AG08395 (cell line): ENCODE results near the gene TRAM2.

Experiments
- DNase-seq: peaks from one replicate; pipeline ENCODE4 v3.0.0; 2012; ENCODE audit warnings: mixed read lengths, low spot score

TRAM2 gene

DNA sequence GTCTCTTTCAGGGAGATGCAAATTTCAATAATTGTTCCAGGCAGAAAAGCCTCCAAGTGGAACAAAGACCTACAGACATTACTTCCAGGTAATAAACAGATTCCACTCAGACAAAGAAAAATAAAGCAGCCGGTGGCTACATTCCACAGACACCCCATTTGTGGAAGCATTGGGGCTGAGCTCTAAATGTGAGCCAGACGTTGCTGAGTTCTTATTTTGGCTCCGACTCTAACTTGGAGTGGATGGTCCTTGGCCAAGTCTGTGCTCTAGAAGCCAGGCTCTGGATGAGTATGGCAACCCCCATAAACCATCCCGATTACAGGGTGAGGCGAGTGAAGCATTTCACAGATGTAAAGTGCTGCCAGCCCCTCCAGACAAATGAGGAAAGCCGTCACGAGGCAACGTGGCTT is 6.6 kb downstream of the TRAM2 start:
- peak; percentile 84 for DNase-seq

DNA sequence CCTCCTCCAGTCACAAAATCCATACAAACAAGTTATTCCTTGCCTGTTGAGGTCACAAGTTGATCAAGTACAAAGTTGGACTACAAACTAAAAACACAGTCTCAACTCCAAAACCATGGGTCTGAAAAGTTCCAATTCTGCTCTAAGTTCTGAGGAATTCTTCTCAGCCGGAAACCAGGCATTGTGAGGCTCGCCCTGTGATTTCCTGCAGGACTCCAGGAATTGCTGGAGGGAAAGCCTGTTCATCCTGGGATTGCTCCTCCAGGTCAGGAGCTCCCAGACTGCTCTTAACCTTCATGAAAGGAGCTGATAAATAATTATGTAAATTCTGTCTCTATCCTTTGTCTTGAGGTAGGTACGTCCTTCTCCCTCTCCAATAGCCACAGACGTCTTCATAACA is 8.5 kb downstream of the TRAM2 start:
- no peak for DNase-seq

DNA sequence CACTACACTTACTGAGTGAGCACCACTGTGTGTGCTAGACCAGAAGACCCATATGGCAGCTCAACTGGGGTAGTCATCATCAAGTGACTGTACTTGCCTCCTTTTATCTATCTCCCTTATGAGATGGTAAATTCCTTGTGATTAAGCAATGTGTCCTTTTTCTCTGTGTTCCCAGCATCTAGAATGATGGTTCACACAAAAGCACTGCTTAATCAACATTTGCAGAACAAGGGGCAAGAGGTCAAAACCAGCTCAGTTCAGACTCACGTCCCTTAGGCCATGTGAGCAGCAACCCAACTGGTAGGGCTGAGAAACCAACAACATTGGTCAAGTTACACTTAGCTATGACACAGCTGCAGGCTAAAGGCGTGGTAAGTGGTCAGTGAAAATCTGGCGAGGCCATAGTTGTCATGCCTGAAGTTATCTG is 10.0 kb downstream of the TRAM2 start:
- DNase-seq, result peak; percentile 68

DNA sequence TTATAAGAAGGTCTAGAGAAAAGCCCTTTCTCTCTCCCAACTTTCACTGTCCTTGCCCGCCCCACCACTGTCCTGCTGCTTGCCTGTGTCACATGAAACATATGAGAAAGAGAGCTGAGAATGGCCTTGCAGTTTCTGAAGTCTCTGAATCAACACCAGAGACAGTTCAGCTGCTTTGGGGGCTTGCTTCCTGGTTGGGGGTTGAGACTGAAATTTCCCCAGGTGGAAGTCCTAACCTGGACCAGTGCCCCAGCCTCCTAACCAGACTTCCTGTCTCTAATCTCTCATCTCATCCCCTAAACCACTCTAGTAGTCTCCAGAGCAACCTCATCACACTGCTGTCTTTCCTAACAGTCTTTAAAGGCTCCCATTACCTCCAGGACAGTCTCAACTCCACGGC is 10.7 kb downstream of the TRAM2 start:
- no peak for DNase-seq

DNA sequence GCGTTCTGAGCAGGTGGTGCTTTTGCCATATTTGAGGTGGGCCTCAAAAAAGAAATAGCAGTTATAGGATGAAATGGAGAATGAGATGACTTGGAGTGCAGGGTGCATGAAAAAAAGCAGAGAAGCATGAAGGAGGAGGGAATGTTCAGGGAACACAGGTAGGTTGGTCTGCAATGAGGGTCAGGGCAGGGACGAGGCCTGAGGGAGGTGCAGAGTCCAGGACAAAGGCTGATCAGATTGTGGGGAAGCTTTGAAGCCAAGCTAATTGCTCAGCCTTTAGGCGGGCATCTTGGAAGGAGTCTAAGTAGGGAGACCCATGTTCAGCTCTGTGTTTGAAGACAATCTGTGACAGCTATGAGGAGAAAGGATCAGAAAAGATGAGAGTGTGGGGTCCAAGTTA is 12.0 kb downstream of the TRAM2 start:
- no peak for DNase-seq

DNA sequence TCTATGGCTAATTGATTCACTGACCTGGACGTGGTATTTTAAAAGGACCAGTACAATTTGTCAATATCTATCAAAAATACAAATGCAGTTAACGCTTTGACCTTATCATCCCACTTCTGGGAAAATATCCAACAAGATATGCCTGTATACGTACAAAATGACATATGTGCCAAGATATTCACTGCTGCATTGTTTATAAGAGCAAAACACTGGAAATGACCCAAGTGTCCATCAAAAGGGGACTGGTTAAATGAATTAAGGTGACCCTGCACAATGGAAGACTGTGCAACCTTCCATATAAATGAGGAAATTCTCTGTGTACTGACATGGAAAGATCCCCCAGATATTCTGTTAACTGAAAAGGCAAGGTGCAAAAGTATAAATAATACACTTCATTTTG is 13.9 kb downstream of the TRAM2 start:
- no peak for DNase-seq

DNA sequence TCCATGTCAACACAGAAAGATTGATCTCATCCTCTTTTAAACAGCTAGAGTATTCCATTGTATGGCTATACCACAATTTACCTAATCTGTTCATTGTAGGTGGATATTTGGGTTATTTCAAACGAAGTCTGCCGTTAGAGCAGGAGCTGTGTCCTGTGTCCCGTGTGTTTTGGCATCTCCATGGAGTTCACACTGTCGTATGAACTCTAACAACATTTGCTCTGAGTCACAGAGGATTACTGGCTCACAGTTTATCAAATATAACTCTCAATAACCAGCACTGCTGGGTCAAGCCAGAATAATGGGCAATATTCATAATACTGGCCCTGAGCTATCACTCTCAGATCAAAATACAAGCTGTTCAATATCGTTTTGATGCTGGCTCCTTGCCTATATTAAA is 16.4 kb downstream of the TRAM2 start:
- DNase-seq, result peak; percentile 43

DNA sequence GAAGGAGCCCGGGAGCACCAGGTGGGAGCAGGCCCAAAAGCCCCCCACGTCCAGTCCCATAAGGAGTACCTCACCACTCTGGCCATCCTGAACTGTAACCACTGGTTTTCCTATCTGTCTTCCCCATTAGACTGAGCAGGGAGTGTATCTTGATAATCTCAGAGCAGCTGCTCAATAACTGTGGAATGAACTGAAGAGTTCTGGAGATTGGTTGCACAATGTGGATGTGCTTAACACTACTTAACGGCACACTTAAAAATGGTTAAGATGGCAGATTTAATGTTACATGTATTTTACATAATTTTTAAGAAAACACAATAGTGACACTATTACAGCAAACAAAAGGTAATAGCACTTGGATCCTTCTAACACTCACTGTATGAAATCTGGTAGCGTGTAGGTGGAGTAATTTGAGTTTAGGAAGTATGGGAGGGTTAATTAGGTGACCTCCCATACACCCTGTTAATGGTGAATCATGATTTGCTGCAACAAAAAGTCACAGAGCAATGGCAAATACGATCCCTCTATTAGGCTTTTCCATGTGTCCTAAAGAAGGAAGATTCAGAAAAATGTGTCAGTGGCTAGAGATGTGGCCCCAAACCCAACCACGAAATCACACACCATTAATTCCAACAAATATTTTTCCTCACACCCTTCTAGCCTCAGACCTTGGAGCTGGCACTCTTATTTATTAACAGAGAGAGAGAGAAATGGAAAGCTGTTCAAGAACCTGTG is 18.4 kb downstream of the TRAM2 start:
- no peak for DNase-seq

DNA sequence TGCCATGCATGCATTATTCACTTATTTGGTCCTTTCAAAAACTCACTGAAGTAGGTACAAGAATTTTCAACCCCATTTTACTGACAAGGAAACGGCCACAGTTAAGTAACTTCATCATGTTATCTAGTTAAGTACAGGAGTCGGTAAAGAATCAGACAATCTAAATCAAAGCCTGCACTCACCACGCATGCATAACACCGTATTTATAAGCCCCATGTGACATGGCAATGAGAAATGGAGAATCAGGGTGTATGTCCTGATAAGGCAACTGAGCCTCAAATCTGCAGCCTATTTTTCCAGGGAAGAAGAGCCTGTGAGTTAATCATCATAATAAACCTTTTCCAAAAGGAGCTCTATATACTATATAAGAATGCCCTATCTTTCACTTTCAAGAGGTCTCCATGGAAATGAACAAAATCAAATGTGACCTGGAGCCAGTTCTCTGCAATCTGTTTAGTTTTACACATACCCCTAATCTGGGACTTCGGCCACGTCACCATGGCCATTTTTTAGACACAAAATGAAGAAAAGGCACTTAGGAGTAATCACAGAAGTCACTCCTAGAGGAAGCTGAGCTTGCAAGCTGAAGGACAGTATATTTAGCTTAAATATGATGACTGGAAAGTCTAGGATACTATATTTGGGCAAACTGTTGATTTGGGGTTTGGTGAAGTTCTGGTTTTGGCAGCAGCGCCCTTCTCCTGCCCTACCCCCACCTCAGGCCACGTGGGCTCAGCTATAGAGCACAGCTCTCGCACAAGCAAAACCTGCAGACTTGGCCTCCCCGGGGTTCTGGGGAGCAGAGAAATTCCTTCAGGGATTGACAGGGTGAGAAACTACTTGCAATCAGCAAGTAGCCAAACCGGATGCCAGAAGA is 19.2 kb downstream of the TRAM2 start:
- DNase-seq, result no peak

DNA sequence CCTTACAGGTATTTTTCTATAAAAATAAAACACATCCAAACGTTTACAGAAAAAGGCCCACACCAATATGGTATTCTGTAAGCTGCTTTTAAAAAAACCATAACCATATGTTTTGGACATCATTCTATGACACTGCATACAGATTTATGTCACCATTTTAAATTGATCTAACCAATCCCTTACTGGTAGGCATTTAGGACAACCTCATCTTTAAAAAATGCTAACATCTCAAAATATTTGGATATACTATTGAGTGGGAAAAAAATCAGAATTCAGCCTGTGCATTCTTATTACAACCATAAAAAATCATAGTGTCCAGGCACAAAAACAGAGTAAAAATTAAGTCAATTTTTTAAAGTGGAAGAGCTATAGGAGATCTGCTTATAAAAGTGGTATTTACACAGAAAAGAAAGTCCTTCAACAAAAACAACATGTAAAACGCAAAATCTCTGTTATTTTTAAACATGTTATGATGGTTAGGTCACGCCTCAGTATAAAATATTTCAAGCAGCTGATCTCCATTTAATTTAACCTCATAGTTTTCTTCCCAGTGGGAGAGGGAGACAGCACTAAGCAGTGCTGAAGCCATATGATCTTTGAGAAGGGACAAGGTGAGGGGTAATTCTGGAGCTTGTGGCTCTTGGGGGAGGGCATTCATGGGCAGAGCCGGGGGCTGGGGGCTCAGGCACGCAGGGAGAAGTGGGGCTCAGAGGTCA is 21.2 kb downstream of the TRAM2 start:
- no peak for DNase-seq

DNA sequence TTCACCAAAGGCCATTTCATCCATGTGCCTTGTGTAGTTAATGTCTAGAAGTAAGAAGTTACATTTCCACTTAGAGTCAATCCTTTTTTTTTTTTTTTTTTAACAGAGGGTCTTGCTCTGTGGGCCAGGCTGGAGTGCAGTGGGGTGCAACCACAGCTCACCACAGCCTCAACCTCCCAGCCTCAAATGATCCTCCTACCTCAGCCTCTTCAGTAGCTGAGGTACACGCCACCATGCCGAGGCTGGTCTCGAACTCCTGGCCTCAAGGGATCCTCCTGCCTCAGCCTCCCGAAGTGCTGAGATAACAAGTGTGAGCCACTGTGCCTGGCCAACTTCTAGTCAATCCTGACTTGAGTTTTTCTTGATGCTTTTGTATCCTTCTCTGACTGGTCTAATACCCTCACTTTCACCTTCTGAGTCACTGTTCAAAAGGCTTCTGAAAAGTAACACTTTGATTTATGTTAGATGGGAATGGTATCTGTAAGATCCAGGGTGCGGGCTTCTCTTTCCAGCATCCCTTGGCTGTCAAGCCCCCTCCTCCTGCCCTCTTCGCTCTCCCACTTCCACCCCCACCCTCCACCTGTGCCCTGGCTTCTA is 22.1 kb downstream of the TRAM2 start:
- no peak for DNase-seq

DNA sequence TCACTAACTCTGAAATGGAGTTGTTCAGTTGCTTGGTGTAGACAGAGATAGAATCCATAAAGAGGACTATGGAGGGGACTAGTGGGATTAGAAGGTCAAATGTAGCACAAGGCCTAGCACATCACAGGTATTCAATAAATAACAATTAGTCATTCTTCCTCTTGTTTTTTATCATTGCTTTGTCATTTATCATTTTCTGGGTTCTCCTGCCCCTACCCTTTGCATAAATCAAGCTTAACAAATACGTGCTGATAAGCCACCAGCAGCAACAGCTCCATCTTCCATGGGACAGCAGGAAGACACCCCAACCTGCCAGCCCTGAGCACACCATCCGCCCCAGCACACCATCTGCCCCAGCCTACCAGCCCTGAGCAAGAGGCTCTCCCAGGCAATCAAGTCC is 23.1 kb downstream of the TRAM2 start:
- DNase-seq, result no peak

DNA sequence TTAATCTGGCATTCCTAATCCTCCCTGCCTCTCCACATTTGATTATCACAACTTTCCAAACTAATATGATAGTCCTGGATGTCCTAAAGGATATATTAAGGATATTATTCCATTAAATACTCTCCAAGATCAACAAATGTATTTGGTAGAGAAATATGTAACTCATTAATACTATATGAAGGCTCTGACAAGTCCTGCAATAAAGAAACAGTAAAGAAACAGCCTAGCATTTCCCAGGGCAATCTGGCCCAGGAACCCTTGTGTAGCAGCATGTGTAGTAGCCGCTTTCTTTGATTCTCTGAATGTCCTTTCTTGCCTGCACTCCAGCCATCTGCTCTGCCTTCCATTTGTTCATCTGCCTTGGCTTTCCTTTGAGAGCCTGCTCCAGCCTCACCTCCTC is 23.7 kb downstream of the TRAM2 start:
- no peak for DNase-seq

DNA sequence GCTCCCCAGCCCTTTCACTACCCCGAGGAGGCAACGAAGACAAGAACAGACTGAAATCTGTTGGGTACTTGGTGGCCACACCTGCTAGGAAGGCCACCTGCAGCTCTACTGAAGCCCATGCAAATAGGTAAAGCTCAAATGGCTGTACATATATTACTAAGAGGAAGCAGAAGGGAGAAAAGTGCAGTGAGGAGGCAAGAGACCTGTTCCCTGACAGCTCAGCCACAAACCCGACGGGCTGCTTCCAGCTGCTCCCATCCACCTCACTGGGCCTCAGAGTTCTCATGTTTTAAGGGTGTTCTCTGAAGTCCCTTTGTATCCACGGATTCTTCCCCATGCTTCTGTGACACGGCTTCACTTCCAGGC is 24.6 kb downstream of the TRAM2 start:
- no peak for DNase-seq

DNA sequence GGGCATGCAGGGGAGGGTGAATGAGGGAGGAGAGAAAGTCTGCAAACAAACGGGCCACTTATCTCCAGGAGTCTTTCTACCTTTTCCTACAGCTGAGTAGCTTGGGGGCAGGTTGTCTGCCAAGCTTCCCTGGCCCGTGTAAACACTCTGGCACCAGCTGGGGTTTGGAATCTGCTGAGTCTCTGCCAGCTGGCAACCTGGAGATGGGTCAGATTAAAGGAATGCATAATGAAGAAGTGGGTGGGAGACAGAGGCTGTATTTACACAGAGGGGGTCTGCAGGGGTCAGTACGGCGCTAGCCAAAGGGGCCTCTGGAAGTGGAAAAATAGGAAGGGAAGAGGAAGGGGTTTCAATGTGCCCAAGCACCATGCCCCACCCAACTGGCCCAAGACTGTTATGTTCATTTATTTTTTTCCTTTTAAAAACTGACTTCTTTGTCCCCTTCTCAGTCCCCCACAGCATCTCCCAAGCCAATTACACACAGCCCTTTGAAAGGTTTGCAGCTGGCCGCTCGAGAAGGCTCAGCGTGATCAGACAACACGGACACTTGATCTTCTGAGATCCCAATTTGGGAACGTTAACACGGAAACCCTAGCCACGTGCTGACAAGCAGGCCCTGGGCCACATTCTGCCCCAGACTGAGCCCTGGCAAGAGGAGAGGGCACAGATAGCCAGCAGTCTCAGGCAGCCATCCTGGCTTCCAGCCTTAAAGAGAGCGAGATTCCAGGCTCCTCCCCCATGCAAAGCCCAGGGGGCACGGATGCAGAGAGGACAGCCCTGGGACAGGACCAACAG is 25.2 kb downstream of the TRAM2 start:
- DNase-seq, result peak; percentile 84

DNA sequence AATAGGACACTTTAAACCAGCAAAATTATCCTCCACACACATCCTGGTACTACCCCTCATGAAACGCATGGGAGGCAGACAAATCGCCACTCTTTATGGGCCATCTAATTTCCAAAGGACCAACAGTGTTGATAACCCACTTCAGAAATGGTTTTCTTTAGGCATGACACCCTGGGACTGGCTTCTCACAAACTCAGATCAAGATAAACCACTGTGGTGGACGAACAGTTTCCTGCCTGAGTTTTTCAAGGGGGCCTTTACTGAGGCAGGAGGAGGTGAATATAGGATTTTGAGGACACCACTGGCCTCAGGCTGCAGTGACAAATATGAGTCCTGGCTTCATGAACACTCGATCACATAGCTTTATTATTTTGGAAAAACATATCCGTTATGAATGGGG is 26.0 kb downstream of the TRAM2 start:
- no peak for DNase-seq

DNA sequence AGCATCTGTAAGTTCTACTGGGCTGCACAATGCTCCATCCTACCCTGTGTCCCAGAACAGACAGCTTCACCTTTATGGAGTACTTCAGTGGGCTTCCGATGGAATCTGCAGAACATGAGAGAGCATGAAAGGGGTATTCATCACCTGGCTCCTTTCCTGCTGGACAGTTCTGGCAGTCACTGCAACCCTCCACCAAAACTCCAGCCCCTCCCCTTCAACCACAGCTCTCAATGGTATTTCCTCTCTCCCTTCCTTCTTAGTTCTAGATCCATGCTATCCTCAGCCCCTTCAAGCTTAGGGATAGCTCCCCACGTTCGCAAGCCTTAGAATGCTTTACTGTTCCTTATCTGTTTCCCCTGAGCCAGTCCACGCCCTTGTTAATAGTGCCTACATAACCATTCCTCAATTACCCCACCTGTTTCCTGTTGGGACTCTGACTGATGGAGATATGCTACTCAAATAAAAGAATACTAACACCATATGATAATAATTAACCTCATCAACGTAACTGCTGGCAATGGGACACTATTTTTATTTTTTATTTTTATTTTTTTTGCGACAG is 26.8 kb downstream of the TRAM2 start:
- DNase-seq, result no peak

DNA sequence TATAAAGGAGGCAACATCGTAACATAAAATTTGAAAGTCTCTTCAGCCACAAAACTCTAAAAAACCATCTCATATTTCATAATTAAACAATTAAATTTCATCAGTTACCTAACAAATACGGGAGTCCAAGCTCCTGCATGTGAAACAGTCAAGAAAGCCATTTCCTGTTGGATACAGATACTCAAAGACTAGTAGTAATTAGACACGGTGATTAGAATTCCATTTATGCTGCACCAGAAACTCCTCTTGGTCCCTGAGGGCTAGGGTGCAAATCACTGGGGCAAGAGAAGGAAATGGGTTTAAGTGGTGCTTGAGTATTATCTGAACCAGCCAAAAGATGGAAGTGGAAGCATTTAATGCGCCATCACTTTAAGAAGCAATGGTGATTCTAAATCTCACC is 27.4 kb downstream of the TRAM2 start:
- DNase-seq, result no peak

DNA sequence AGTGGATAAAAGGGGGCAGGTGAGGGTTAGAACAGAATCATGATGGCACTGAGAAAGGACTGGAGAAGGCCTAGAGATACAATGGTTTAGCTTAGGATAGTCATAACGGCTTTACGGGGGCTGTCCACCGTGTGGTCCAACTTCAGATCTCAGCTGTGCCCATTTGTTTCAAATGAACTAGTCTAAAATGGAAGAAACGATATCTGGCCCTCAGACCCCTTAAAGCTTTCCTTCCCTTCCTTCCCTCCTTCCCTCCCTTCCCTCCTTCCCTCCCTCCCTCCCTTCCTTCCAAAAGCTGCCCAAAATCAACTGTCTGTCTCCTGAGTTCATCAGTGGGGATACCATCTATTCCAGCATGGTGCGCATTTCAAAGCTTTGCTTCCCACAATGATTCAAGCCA is 27.9 kb downstream of the TRAM2 start:
- DNase-seq, result no peak

DNA sequence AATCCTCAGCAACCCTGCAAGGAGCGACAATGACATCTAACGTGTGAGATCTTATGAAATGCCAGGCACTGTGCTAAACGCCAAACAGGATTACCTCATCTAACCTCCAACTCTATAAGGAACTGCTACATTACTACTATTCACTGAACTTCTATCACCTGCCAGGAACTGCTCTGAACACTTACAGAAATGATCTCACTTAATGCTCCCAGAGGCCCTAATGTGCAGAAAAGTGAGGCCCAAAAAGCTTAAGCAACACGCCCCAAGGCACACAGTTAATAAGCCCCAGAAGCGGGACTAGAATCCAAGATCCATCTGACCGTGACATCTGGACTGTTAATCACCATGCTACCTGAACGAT is 28.5 kb downstream of the TRAM2 start:
- no peak for DNase-seq

DNA sequence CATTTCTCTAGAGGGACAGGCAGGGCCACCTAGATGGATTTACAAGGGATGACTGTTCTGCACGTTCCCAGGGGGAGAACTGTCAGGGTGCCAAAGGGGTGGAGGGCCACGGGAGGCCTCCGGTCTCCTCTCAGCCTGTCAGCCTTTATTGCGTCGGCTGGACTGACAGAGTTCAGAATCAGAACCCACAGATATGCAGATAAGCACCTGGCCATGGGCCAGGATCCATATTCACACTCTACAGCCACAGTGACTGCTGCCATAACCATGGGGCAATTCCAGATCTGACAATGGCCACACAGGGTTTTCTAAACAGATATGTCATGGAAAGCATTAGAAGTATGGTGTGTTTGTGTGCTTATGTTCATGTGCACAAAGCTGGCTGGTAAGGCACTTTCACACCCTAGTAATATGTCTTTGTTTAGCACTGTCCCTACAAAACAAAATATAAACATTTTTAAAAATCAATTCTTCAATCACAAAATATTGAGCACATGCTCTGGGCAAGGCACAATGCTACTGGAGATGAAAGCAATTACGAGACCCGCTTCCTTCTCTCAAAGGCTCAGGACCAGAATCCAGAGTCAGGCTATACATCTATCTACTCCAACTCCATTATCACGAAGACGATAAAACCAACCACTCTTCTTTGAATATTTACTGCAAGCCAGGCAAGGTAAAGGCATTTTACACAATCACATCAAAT is 29.1 kb downstream of the TRAM2 start:
- no peak for DNase-seq
